K562 (cell line): ENCODE data around the gene TRIM4.

ENCODE experiments used
- CREM ChIP-seq: IDR thresholded peaks from 2 replicates; pipeline ENCODE4 v1.6.1; 2014; ENCODE audit warnings: antibody characterized with exemption, low read depth
- DPF2 ChIP-seq: fragments of 450-650 bp; IDR thresholded peaks from 2 replicates; pipeline ENCODE4 v1.6.1; 2016
- EP300 ChIP-seq: IDR thresholded peaks from 2 replicates; pipeline ENCODE4 v1.6.1; 2012; ENCODE audit warnings: low read length, improper control_type of control experiment
- EZH2 ChIP-seq: IDR thresholded peaks from 2 replicates; pipeline ENCODE4 v1.6.1; 2012; ENCODE audit warnings: low read depth, mild to moderate bottlenecking, inconsistent platforms, low read length, borderline replicate concordance
- GATA2 ChIP-seq: sonication (generic); formaldehyde crosslinking; IDR thresholded peaks from 2 replicates; pipeline ENCODE4 v1.4.0; 2020; ENCODE audit warnings: mild to moderate bottlenecking, missing genetic modification reagents
- MEF2A ChIP-seq: IDR thresholded peaks from 2 replicates; pipeline ENCODE4 v1.6.1; 2011; ENCODE audit warnings: low read depth, mild to moderate bottlenecking, low read length, moderate library complexity; ENCODE audit not compliant: control insufficient read depth
- POLR2AphosphoS5 ChIP-seq: IDR thresholded peaks from 2 replicates; pipeline ENCODE4 v1.6.1; 2011; ENCODE audit warnings: mild to moderate bottlenecking, low read depth, low read length, moderate library complexity; ENCODE audit not compliant: control insufficient read depth, insufficient read depth
- SP2 ChIP-seq: IDR thresholded peaks from 2 replicates; pipeline ENCODE4 v1.6.1; 2011; ENCODE audit warnings: mild to moderate bottlenecking, low read depth, low read length, moderate library complexity; ENCODE audit not compliant: poor library complexity, severe bottlenecking; ENCODE audit errors: extremely low read depth
- TRIM28 ChIP-seq: fragments of 450-650 bp; IDR thresholded peaks from 2 replicates; pipeline ENCODE4 v1.6.1; 2017
- ZNF12 ChIP-seq: sonication (generic); formaldehyde crosslinking; IDR thresholded peaks from 2 replicates; pipeline ENCODE4 v1.4.0; 2020; ENCODE audit warnings: mild to moderate bottlenecking, missing genetic modification reagents
- TF ChIP-seq, protein P1 (sequence below), 3 experiments: IDR thresholded peaks in 2 of 3; conservative IDR thresholded peaks in 1 of 3; 2 replicates each; pipeline ENCODE4 v1.5.1; 2011 to 2012; ENCODE audit warnings: low read length in 3 of 3, mild to moderate bottlenecking in 3 of 3, control low read depth in 2 of 3, improper control_type of control experiment in 1 of 3, inconsistent platforms in 1 of 3, low read depth in 1 of 3, mixed read lengths in 1 of 3, moderate library complexity in 1 of 3; ENCODE audit not compliant: insufficient read depth in 2 of 3

DNA sequence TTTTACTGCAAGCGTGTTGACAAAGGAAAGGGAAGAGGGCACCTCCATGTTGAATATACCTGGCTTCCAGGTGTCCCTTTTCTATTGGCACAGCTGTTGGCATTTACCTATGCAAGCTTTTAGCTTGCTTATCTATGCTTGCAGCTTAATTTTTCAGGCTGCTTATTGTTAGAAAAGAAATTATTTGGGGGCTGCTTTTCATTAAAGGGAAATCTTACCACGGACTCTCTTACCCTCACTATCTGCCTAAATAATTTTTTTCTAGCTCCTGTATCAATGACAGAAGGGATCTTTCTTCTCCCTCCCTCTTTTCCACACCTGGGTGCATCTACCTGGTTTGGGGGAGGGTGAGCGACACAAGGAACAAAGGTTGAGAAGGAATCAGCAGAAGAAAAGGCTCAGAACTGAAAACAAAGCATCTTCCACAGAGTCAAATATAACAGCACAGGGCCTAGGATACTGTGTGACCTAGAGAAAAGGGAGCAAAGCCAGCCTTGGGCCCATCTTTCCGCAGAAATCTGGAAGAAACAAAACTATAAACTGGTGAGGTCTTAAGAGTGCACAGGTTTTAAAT lies 25.3 kb upstream of the TRIM4 start:
- TF ChIP-seq EZH2 (no peak), TRIM28 (no peak), POLR2AphosphoS5 (no peak), EP300 (no peak), MEF2A (no peak), SP2 (no peak), ZNF12 (CRISPR knock-in tag) (no peak), CREM (no peak), GATA2 (CRISPR knock-in tag) (no peak), DPF2 (no peak)
- TF ChIP-seq, protein P1, sequence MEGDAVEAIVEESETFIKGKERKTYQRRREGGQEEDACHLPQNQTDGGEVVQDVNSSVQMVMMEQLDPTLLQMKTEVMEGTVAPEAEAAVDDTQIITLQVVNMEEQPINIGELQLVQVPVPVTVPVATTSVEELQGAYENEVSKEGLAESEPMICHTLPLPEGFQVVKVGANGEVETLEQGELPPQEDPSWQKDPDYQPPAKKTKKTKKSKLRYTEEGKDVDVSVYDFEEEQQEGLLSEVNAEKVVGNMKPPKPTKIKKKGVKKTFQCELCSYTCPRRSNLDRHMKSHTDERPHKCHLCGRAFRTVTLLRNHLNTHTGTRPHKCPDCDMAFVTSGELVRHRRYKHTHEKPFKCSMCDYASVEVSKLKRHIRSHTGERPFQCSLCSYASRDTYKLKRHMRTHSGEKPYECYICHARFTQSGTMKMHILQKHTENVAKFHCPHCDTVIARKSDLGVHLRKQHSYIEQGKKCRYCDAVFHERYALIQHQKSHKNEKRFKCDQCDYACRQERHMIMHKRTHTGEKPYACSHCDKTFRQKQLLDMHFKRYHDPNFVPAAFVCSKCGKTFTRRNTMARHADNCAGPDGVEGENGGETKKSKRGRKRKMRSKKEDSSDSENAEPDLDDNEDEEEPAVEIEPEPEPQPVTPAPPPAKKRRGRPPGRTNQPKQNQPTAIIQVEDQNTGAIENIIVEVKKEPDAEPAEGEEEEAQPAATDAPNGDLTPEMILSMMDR (IDR thresholded peaks at IDR 0.05 in 2 of 3, conservative IDR thresholded peaks at IDR 0.05 in 1 of 3; ENCODE audit: insufficient read depth in 2 of 3, low read depth in 1 of 3, low read length in 3 of 3): no peak
